ENCODE results near the gene MALSU1. TPM values are rescaled to one million over a fixed set of nuclear protein-coding genes. Genes with fewer than 3 reads are reported as not detected.

The MALSU1 gene
- total RNA-seq, 4 donors from 2014 or later = 33.7 to 117 (median 46.3) TPM

- Histone ChIP-seq H3K9me3 (no peaks in the 10 kb centered on the region), H3K27ac (no peak overlapping the region), H3K36me3 (no peaks in the 10 kb centered on the region), H3K4me1 (no peaks in the 10 kb centered on the region), H3K4me3 (no peak overlapping the region), H3K27me3 (no peaks in the 10 kb centered on the region)
- TF ChIP-seq CTCF (IDR thresholded peaks at IDR 0.05) = no peak
- TF ChIP-seq POLR2A (IDR thresholded peaks at IDR 0.05) = no peak
- no peak for DNase-seq
- intact Hi-C loops (cut with DNase I; ENCODE audit: low total_unique reads) = no loop called here
These were observed 22.2 kb upstream of the MALSU1 start for GRCh38 chr7:23276947-23277346.

GRCh38 chr7:23277359-23277989, 21.7 kb upstream of the MALSU1 start:
- TF ChIP-seq CTCF (IDR thresholded peaks at IDR 0.05) (peak; percentile 29 to 63 (median 54)), POLR2A (IDR thresholded peaks at IDR 0.05) (no peak)
- no peak for DNase-seq
- intact Hi-C loops (cut with DNase I; ENCODE audit: low total_unique reads) = no loop called here

GRCh38 chr7:23279819-23280525, 19.2 kb upstream of the MALSU1 start:
- intact Hi-C loops (cut with DNase I; ENCODE audit: low total_unique reads) = no loop called here
- Histone ChIP-seq H3K27ac (no peak overlapping the region), H3K4me3 (no peak overlapping the region), H3K27me3 (no peaks in the 10 kb centered on the region), H3K9me3 (no peaks in the 10 kb centered on the region), H3K4me1 (no peaks in the 10 kb centered on the region), H3K36me3 (no peaks in the 10 kb centered on the region)
- TF ChIP-seq CTCF (IDR thresholded peaks at IDR 0.05) = no peak
- TF ChIP-seq POLR2A (IDR thresholded peaks at IDR 0.05) = no peak
- no peak for DNase-seq

More at GRCh38 chr7:23277359-23277989, 21.7 kb upstream of the MALSU1 start:
- Histone ChIP-seq H3K36me3 (no peaks in the 10 kb centered on the region), H3K4me3 (no peak overlapping the region), H3K27me3 (no peaks in the 10 kb centered on the region), H3K9me3 (no peaks in the 10 kb centered on the region), H3K4me1 (no peaks in the 10 kb centered on the region), H3K27ac (no peak overlapping the region)

- H3K36me3 ChIP-seq = no peaks in the 10 kb centered on the region
- no peak overlapping the region for H3K4me3 ChIP-seq
- no peak for TF ChIP-seq POLR2A (IDR thresholded peaks at IDR 0.05)
- no peak for TF ChIP-seq CTCF (IDR thresholded peaks at IDR 0.05)
- no peaks in the 10 kb centered on the region for H3K27me3 ChIP-seq
- no peaks in the 10 kb centered on the region for H3K9me3 ChIP-seq
- no peak for DNase-seq
- intact Hi-C loops (cut with DNase I; ENCODE audit: low total_unique reads) = no loop called here
- no peak overlapping the region for H3K27ac ChIP-seq
- H3K4me1 ChIP-seq = no peaks in the 10 kb centered on the region
These were observed 16.1 kb upstream of the MALSU1 start for GRCh38 chr7:23283086-23283485.

DNA sequence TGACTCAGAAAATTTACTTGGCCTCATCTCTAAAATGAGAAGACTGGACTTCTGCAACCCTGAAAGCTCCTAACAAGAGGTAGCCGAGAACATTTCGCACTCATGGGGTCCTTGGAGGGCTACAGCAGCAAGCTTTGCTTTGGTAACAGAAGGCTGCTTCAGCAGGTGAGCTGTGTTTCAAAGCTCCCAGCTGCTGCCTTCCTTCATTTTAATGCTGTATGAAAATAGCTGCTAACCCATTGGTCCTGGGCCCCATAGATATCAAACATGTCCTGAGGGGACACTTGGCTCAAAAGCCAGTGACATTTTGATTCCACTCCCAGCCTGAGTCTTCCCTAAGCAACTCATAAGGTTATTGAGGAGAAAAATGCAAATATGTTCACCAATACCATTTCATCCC, 14.3 kb upstream of the MALSU1 start:
- TF ChIP-seq CTCF (IDR thresholded peaks at IDR 0.05) (no peak), POLR2A (IDR thresholded peaks at IDR 0.05) (no peak)
- H3K27ac ChIP-seq = no peak overlapping the region
- H3K27me3 ChIP-seq = no peaks in the 10 kb centered on the region
- intact Hi-C loops (cut with DNase I; ENCODE audit: low total_unique reads) = no loop called here
- H3K4me1 ChIP-seq = no peaks in the 10 kb centered on the region
- no peaks in the 10 kb centered on the region for H3K36me3 ChIP-seq
- no peaks in the 10 kb centered on the region for H3K9me3 ChIP-seq
- no peak overlapping the region for H3K4me3 ChIP-seq
- DNase-seq = no peak
